Natural killer cell treated with Interleukin-12 subunit alpha and Interleukin-12 subunit beta and Interleukin-15 and Interleukin-18, amount 100 ng/mL, for 72 hours (primary cell): Measurements from ENCODE around the gene UBE2J2. TPM values are rescaled to one million over a fixed set of nuclear protein-coding genes. Genes with fewer than 3 reads are reported as not detected.
"Not testable (repeated sequence)": the region's sequence is repeated elsewhere in the genome, so short reads cannot be mapped to it uniquely, and the experiment has no call there.

Experiments
- ATAC-seq, 2 donors: fragments of 150-1000 bp; cut with Tn5 transposase in 1 of 2; sonication (Bioruptor Pico), chemical (Tn5 transposase) in 1 of 2; 2 replicates each; pipeline ENCODE4 v1.10.0; 2021
- DNase-seq: peaks from one replicate; pipeline ENCODE4 v3.0.0; 2022; ENCODE audit warnings: low spot score
- H3K27ac Mint-ChIP-seq, 2 donors: 1 replicate in 1 of 2; 2 replicates in 1 of 2; pipeline ENCODE4 v1.8.0; 2022; ENCODE audit warnings: mixed read lengths in 2 of 2, mild to moderate bottlenecking in 1 of 2, moderate library complexity in 1 of 2
- H3K27me3 Mint-ChIP-seq, 2 donors: 1 replicate in 1 of 2; 2 replicates in 1 of 2; pipeline ENCODE4 v1.8.0; 2022; ENCODE audit warnings: mixed read lengths in 2 of 2
- H3K36me3 Mint-ChIP-seq: one replicate; pipeline ENCODE4 v1.8.0; 2022; ENCODE audit warnings: mixed read lengths
- H3K4me1 Mint-ChIP-seq, 2 donors: 1 replicate in 1 of 2; 2 replicates in 1 of 2; pipeline ENCODE4 v1.8.0; 2022; ENCODE audit warnings: low read depth in 2 of 2, mixed read lengths in 2 of 2, mild to moderate bottlenecking in 1 of 2
- H3K4me3 Mint-ChIP-seq: one replicate; pipeline ENCODE4 v1.8.0; 2022; ENCODE audit warnings: mixed read lengths
- H3K9me3 Mint-ChIP-seq: 2 replicates; pipeline ENCODE4 v1.8.0; 2022; ENCODE audit warnings: mixed read lengths
- total RNA-seq, 2 donors: library from RNA; stranded (reverse); gene quantifications; one replicate each; pipeline ENCODE4 v1.2.3, GENCODE V29; 2022

The UBE2J2 gene
- total RNA-seq, 2 donors from 2014 or later, result 70.6 to 119 TPM

DNA sequence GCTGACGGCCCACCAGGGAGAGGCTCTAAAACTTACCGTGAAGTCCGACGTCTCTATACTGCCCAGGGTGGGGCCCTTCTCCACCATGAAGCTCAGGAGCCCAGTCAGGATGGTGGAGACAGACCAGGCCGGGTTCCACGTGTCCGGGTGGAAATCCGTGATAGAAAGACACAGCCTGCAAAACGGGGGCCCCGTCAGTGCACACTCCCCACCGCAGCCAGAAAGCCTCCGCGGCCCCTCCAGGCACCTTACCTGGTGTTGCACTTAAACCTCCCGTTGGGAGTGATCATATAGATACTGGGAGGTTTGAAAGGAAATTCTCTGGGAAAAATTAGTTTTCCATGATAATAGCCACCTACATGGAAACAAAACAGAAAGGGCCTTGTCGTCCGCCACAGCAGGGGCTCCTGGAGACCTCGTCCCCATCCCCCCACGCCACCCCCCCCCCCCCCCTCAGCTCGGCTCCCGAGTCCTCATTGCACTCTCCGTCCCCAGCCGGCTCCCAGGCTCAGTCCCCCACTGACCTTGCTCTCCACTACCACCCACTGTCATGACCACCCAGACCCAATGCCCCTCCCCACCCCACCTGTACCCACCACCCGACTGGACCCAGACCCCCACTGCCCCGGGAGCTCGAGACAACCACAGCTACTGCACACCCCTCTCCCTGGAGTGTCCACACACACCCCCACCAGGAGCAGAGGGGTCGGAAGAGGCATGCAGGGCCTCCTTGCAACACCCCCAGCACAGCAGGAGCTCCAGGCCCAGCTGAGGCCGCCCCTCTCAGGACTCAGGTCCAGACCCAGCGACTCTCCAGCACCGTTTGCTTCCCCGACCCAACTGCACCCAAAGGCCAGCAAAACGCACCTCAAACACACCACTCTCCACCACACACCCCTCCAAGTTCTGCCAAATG lies 16.4 kb downstream of the UBE2J2 start:
- peak in 1 of 2 donors; percentile 3 for ATAC-seq
- no peak for DNase-seq
- Mint-ChIP-seq H3K4me1 (peaks cover 13 to 25% of the 10 kb centered on the region in 2 donors), H3K4me3 (no peak overlapping the region), H3K9me3 (no peaks in the 10 kb centered on the region), H3K27me3 (no peaks in the 10 kb centered on the region), H3K27ac (no peak overlapping the region), H3K36me3 (peaks cover 11% of the 10 kb centered on the region)

DNA sequence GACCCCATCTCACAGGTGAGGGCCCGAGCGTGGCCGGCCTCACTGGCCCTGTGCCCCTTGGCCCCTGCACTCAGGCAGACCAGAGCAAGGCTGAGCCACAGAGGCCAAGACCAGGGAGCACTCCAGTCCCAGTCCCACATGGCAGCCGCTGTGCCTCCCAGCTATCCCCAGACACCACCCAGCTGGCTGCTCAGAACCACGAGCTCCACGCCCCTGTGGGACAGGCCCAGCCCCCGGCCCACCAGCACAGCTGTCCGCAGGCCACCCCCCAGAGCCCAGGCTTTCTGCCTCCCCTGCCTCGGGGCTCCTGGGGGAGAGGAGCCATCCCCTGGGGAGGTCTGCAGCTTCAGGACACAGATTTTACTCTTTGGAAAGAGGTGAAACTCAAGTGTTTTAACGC lies 18.0 kb downstream of the UBE2J2 start:
- Mint-ChIP-seq H3K27ac (no peak overlapping the region), H3K9me3 (no peaks in the 10 kb centered on the region), H3K36me3 (peaks cover 6% of the 10 kb centered on the region), H3K4me3 (no peak overlapping the region), H3K4me1 (peaks cover 13 to 23% of the 10 kb centered on the region in 2 donors), H3K27me3 (no peaks in the 10 kb centered on the region)
- DNase-seq, result no peak
- ATAC-seq, result no peak

DNA sequence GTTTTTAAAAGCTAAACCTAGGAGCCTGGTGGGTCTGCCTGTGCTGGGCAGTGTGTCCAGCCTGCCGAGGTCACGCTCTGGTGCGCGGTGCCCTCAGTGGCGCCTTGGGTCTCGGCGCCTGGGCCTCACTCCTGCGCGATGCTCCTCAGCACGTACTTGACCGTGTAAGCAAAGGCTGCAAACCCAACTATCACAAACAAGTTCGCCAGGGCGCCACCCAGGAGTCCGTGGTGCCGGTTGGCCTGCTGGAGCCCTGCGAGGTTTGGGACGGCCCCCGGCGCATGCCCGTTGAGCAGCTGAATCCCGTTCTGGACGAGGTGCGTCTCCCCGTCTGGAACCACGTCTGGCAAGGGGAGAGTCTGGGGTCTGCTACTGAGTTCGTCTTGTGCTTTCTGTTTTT lies 18.6 kb downstream of the UBE2J2 start:
- H3K36me3 Mint-ChIP-seq, result peaks cover 5% of the 10 kb centered on the region
- DNase-seq, result no peak
- H3K27ac Mint-ChIP-seq, result no peak overlapping the region
- H3K9me3 Mint-ChIP-seq, result no peaks in the 10 kb centered on the region
- H3K27me3 Mint-ChIP-seq, result no peaks in the 10 kb centered on the region
- no peak for ATAC-seq
- H3K4me1 Mint-ChIP-seq, result peaks cover 11 to 22% of the 10 kb centered on the region in 2 donors
- H3K4me3 Mint-ChIP-seq, result no peak overlapping the region

DNA sequence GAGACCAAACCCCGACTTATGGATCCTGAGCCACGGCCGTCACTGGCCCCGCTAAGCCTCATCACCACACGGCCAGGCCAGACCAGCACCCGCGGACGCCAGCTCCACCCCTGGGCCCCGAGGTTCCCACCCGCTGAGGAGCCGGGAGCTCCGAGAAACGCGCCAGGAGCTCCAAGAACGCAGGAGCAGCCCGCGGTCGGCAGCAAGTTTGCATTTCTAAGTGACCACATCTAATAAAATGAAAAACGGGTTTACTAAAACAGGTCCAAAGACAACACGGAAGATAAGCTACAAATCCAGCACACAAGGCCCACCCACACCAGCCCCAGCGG lies 19.0 kb downstream of the UBE2J2 start:
- Mint-ChIP-seq H3K4me3 (no peak overlapping the region), H3K27me3 (no peaks in the 10 kb centered on the region), H3K27ac (no peak overlapping the region), H3K9me3 (no peaks in the 10 kb centered on the region), H3K36me3 (peaks cover 5% of the 10 kb centered on the region), H3K4me1 (peaks cover 7 to 21% of the 10 kb centered on the region in 2 donors)
- DNase-seq (no peak), ATAC-seq (no peak)

DNA sequence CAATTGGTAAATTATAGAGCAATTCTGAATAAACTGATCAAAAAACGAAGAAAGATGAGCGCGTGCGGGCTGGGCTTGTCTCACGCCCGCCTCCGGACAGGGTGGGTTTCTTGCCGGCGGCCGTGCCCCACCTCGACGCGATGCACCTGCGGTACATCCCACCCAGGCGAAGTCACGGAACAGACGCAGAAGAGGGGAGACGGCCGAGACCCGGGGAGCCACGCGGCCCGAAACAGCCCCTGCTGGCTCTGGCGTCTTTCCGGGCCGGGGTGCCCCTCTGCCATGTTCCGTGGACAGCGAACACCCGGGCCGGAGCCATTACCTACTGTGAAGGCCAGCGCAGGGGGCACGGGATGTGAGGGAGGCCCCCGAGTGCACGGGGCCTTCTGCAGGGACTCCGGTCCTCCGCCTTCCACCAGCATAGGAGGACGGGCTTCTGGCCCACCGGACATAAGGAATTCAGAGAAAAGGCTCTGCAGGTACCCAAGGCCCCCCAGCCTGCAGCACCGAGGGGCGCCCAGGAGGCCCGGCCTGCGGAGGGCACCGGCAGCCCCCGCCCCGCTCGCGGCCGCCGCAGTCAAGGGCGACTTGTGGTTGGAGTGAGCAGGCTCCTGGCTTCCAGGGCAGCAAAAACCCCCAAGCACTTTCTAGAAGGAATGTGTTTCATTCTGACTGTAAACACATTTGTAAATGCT lies 19.5 kb downstream of the UBE2J2 start:
- no peak for DNase-seq
- Mint-ChIP-seq H3K27ac (no peak overlapping the region), H3K9me3 (no peaks in the 10 kb centered on the region), H3K27me3 (no peaks in the 10 kb centered on the region), H3K4me3 (no peak overlapping the region), H3K36me3 (peaks cover 5% of the 10 kb centered on the region), H3K4me1 (peaks cover 5 to 19% of the 10 kb centered on the region in 2 donors)
- no peak for ATAC-seq

DNA sequence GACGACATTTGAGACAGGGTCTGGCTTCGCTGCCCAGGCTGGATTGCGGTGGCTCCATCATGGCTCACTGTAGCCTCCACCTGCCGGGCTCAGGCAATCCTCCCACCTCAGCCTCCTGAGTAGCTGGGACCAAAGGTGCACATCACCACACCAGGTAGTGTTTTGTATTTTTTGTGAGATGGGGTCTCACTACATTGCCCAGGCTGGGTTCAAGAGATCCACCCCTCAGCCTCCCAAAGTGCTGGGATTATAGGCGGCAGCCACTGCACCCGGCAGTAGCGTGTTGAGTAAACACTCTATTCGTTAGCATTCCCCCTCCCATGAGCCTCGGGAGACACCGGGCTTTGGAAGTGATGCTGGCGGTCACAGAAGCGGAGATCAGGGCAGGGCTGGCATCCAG lies 20.3 kb downstream of the UBE2J2 start:
- Mint-ChIP-seq H3K36me3 (peaks cover 5% of the 10 kb centered on the region), H3K27ac (peak overlapping the region; percentile 21 to 45), H3K4me1 (peaks cover 5 to 19% of the 10 kb centered on the region in 2 donors), H3K9me3 (no peaks in the 10 kb centered on the region), H3K4me3 (no peak overlapping the region), H3K27me3 (no peaks in the 10 kb centered on the region)
- DNase-seq (no peak), ATAC-seq (no peak)

DNA sequence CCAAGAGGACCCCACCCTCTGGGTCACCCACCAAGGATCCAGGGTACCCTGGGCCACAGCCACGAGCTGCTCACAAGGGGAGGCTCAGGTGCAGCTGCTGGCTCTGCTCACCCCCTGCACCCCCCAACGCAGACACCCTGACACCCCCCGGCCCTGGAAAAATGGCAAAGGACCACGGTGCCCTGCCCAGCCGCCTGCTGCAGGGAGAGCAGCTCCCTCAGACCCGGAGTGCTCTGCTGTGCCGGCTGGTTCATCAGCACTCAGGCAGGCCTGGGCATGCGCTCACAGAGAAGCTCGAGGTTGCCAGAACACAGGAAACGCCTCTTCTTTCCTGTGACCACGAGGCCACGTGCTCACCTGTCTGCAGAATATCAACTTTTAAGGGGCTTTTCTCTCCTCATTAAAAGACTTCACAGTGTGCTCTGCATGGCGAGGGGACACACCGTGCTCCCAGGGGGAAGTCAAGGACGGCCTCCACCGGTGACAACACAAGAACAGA lies 22.8 kb downstream of the UBE2J2 start:
- peak; percentile 63 to 73 for ATAC-seq
- Mint-ChIP-seq H3K4me1 (peaks cover 5 to 14% of the 10 kb centered on the region in 2 donors), H3K27ac (no peak overlapping the region), H3K36me3 (peaks cover 5% of the 10 kb centered on the region), H3K4me3 (peak overlapping the region; percentile 34), H3K9me3 (no peaks in the 10 kb centered on the region), H3K27me3 (no peaks in the 10 kb centered on the region)
- DNase-seq, result no peak

DNA sequence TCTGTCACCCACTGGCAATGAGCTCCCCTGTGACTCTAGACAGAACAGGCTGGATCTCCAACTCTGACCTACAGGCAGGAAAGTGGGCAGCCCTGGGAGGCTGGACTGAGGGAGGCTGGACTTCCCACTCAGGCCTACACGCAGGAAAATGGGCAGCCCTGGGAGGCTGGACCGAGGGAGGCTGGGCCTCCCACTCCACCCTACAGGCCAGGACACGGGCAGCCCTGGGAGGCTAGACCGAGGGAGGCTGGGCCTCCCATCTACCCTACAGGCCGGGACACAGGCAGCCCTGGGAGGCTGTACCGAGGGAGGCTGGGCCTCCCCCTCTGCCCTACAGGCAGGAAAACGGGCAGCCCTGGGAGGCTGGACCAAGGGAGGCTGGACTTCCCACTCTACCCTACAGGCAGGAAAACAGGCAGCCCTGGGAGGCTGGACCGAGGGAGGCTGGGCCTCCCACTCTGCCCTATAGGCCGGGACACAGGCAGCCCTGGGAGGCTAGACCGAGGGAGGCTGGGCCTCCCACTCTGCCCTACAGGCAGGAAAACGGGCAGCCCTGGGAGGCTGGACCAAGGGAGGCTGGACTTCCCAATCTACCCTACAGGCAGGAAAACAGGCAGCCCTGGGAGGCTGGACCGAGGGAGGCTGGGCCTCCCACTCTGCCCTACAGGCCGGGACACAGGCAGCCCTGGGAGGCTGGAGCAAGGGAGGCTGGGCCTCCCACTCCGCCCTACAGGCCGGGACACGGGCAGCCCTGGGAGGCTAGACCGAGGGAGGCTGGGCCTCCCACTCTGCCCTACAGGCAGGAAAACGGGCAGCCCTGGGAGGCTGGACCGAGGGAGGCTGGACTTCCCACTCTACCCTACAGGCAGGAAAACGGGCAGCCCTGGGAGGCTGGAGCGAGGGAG lies 25.4 kb downstream of the UBE2J2 start:
- not testable (repeated sequence) for H3K36me3 Mint-ChIP-seq, H3K9me3 Mint-ChIP-seq, H3K4me1 Mint-ChIP-seq, ATAC-seq, H3K4me3 Mint-ChIP-seq, H3K27me3 Mint-ChIP-seq, DNase-seq, H3K27ac Mint-ChIP-seq

DNA sequence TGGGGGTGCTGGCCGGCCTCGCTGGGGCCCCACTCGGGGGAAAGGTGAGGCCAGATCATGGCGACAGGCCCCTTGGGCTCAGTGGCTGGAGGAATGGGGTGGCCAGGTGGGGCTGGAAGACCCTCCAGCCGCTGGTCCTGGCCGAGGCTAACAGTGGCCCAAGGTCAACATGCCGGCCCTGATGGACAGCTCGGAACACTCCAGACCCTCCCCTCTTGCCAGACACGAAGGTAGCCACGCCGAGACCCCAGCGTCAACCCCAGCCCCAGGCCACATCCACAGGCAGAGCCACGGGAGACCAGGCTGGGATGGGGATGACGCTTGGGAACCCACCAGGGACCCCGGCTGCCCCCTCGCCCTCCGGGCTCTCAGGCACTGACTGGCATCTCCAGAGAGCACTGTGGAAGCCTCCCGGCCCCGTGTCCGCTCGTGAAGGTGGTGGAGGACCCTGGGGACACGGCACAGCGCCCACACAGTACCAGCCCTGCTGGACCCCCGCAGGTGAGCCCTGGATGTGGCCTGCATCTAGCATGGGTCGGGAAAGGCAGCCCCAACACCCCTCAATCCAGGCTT lies 26.2 kb downstream of the UBE2J2 start:
- DNase-seq (no peak), ATAC-seq (no peak)
- Mint-ChIP-seq H3K27me3 (no peaks in the 10 kb centered on the region), H3K36me3 (no peaks in the 10 kb centered on the region), H3K27ac (no peak overlapping the region), H3K4me3 (no peak overlapping the region), H3K4me1 (peaks cover 5 to 8% of the 10 kb centered on the region in 2 donors), H3K9me3 (no peaks in the 10 kb centered on the region)

DNA sequence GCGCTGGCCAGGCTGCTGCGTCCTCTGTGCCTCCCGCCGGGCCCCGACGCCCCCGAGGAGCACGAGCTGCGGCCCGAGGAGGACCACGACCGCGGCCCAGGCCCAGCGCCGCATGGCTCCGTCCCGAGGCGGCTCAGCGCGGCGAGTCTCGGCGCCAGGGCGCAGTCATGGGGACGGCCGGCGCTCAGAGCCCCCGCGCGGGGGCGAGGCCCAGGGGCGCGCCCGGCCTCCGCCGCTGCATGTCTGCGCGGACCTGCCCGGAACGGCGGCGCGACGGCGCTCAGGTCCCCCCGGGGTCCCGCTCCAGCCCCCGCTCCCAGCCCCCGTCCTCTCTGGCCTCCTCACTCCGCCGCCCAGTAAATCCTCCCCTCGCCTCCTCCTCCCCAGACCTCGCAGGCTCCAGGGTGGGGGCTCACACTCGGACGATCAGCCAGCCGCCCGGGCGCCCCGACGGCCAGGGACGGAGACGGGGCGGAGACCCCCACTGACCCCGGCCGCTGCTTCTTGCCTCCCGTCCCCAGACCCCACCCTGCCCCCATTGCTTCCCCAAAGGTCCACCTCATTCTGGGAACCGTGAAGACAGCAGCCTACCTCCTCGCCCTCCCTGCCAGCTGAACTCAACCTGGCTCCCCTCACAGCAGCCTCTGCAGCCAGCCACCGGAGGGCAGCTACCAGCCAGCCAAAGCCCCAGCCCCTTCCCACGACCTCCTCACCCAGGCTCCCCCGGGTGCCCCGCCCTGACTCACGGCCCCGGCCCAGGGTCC lies 26.9 kb downstream of the UBE2J2 start, which contains the start of gene C1QTNF12:
Gene C1QTNF12, minus strand, starts transcription at position 146 of the 764 bp plus-strand sequence. Its CDS starts 32 bp downstream, at position 114.
- Mint-ChIP-seq H3K4me1 (peaks cover 5 to 8% of the 10 kb centered on the region in 2 donors), H3K4me3 (no peak within 1 kb of the TSS), H3K9me3 (no peaks in the 10 kb centered on the region), H3K27ac (no peak within 1 kb of the TSS), H3K36me3 (no peaks in the 10 kb centered on the region), H3K27me3 (no peaks in the 10 kb centered on the region)
- ATAC-seq, result peak; percentile 2 to 13
- no peak for DNase-seq

DNA sequence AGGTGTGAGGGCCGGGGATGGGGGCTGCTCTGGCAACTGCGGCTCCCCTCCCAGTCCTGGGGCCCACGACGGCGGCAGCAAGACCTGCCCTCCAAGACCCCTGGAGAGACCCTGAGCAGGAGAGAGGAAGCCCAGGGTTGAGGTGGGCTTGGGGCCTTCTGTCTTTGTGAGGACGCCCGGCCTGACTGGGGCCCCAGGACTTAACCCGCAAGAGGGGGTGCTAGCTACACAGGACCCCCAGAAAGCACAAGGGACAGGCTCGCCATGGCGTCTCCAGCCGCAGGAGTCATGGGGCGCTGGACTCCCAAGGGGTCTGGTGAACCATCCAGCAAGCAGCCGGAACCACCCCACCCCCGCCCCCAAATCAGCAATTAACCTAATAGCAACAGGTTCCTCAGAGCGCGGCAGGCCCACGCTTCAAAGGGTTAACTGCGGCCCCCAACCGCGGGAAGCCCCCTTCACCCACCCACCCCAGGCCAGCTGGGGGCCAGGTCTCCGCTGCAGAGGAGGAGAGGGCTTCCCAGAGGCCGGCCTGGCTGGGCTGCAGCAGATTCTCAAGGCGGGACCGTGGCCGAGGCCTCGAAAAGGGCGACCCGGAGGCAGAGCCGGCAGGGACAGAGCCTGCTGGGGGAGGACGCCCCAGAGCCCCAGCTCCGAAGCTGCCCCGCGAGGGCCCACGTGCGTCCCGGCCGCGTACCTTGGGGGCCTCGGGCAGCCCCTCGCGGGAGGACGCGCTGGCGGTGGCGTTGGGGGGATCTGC lies 27.7 kb downstream of the UBE2J2 start:
- no peak overlapping the region for H3K27ac Mint-ChIP-seq

DNA sequence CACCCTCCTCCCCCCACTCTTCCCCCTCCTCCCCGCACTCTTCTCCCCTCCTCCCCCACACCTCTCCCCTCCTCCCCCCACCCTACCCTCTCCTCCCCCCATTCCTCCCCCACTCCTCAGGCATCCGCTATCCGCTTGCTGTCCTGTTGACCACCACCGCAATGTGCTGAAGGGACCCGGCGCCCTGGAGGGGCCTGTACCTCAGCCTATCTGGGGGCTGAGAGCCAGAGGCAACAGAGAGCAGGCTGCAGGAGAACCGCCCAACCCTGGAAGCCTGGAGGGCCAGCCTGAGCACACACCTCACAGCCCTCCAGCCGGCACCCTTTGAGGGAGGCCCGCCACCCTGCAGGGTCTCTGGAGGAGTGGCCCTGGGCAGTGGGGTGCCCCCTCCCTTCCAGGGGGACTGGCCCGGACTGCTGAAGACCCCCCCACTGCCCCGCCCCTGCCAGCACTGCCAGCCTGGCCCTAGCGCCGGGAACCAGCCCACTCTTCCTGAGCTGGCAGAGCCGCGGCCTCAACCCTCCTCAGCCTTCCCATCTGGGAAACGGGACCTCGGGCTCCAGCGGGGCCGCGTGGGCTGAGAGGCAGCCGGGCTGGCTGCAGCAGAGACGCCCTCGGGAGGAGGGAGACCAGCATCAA lies 28.4 kb downstream of the UBE2J2 start:
- no peak for DNase-seq
- peaks cover 0 to 4% of the 10 kb centered on the region in 2 donors for H3K4me1 Mint-ChIP-seq
- no peaks in the 10 kb centered on the region for H3K36me3 Mint-ChIP-seq
- H3K4me3 Mint-ChIP-seq, result no peak overlapping the region
- no peak overlapping the region for H3K27ac Mint-ChIP-seq
- ATAC-seq, result no peak
- H3K27me3 Mint-ChIP-seq, result no peaks in the 10 kb centered on the region
- H3K9me3 Mint-ChIP-seq, result no peaks in the 10 kb centered on the region

More for the DNA sequence above, 27.7 kb downstream of the UBE2J2 start:
- ATAC-seq, result peak in 1 of 2 donors; percentile 4
- Mint-ChIP-seq H3K27me3 (no peaks in the 10 kb centered on the region), H3K36me3 (no peaks in the 10 kb centered on the region), H3K4me1 (peaks cover 2 to 6% of the 10 kb centered on the region in 2 donors), H3K9me3 (no peaks in the 10 kb centered on the region), H3K4me3 (no peak overlapping the region)
- no peak for DNase-seq
